NOMO-1 (cell line): Measurements from ENCODE around the gene HK2.
A peak's percentile ranks its signal among the peaks of the same experiment; 100 is the strongest.

Source experiments
- DNase-seq, 2 experiments: peaks; one replicate each; lab custom pipeline; 2025; ENCODE audit not compliant: unreplicated experiment in 2 of 2; lab: John Stamatoyannopoulos, UW

Gene HK2

GRCh38 chr2:74873678-74874640 is 40.0 kb downstream of the HK2 start:
- no peak for DNase-seq

GRCh38 chr2:74876081-74876886 is 42.4 kb downstream of the HK2 start:
- peak; percentile 59 to 78 for DNase-seq

GRCh38 chr2:74877376-74877775 is 43.4 kb downstream of the HK2 start:
- no peak for DNase-seq

GRCh38 chr2:74877781-74878433 is 44.0 kb downstream of the HK2 start:
- DNase-seq = no peak

- no peak for DNase-seq
Observed at GRCh38 chr2:74878551-74878950, 44.6 kb downstream of the HK2 start.

GRCh38 chr2:74880054-74880728 is 46.3 kb downstream of the HK2 start:
- DNase-seq = no peak

GRCh38 chr2:74881176-74881575 is 47.2 kb downstream of the HK2 start:
- no peak for DNase-seq

- no peak for DNase-seq
Observed at GRCh38 chr2:74881626-74882298, 47.8 kb downstream of the HK2 start.

GRCh38 chr2:74882299-74882687 is 48.4 kb downstream of the HK2 start:
- DNase-seq = no peak

GRCh38 chr2:74883011-74883410 is 49.1 kb downstream of the HK2 start:
- DNase-seq = no peak

GRCh38 chr2:74884118-74884762 is 50.3 kb downstream of the HK2 start:
- DNase-seq = peak; percentile 35 to 38

GRCh38 chr2:74884866-74885265 is 50.9 kb downstream of the HK2 start:
- no peak for DNase-seq

GRCh38 chr2:74886251-74886650 is 52.3 kb downstream of the HK2 start:
- no peak for DNase-seq

GRCh38 chr2:74886811-74887210 is 52.9 kb downstream of the HK2 start:
- no peak for DNase-seq

- no peak for DNase-seq
Observed at GRCh38 chr2:74887445-74887951, 53.6 kb downstream of the HK2 start.

GRCh38 chr2:74887960-74888700 is 54.2 kb downstream of the HK2 start:
- no peak for DNase-seq

GRCh38 chr2:74889159-74889558 is 55.2 kb downstream of the HK2 start:
- DNase-seq = no peak

GRCh38 chr2:74890711-74891110 is 56.8 kb downstream of the HK2 start:
- no peak for DNase-seq
